CD14-positive monocyte (primary cell): ENCODE measurements around the gene DNAJB14. TPM values are rescaled to one million over a fixed set of nuclear protein-coding genes. Genes with fewer than 3 reads are reported as not detected.

Experiments
- DNase-seq, 3 donors: peaks; one replicate each; pipeline ENCODE4 v3.0.0-alpha.2; 2011 to 2022
- H2AFZ ChIP-seq: 2 replicates; pipeline ENCODE4 v1.6.0; 2012; ENCODE audit warnings: mild to moderate bottlenecking, low read depth, low read length, inconsistent platforms; ENCODE audit not compliant: insufficient read depth, poor library complexity, severe bottlenecking
- H3K27ac ChIP-seq, 2 donors: 1 replicate in 1 of 2; 2 replicates in 1 of 2; pipeline ENCODE4 v1.5.1; 2012 to 2013; ENCODE audit warnings: low read length in 2 of 2, control low read depth in 1 of 2, inconsistent platforms in 1 of 2, low read depth in 1 of 2, mild to moderate bottlenecking in 1 of 2
- H3K27me3 ChIP-seq, 2 donors: one replicate each; pipeline versions ENCODE4 v1.6.0 to v1.6.1; 2011 to 2013; ENCODE audit warnings: low read length in 2 of 2; ENCODE audit not compliant: control insufficient read depth in 2 of 2, insufficient read depth in 2 of 2
- H3K36me3 ChIP-seq, 2 donors: replicated peaks in 1 of 2; 1 replicate in 1 of 2; 2 replicates in 1 of 2; pipeline versions ENCODE4 v1.5.1 to v1.6.1; 2012 to 2013; ENCODE audit warnings: low read length in 2 of 2, control low read depth in 1 of 2, inconsistent platforms in 1 of 2, mild to moderate bottlenecking in 1 of 2; ENCODE audit not compliant: insufficient read depth in 2 of 2, control insufficient read depth in 1 of 2
- H3K4me1 ChIP-seq, 2 donors: 1 replicate in 1 of 2; 2 replicates in 1 of 2; pipeline versions ENCODE4 v1.5.1 to v1.6.1; 2012 to 2013; ENCODE audit warnings: low read length in 2 of 2, control low read depth in 1 of 2, inconsistent platforms in 1 of 2, mild to moderate bottlenecking in 1 of 2, moderate library complexity in 1 of 2; ENCODE audit not compliant: insufficient read depth in 2 of 2, control insufficient read depth in 1 of 2
- H3K4me2 ChIP-seq: replicated peaks from 2 replicates; pipeline ENCODE3; 2012; ENCODE audit warnings: low read length, moderate library complexity, mild to moderate bottlenecking; ENCODE audit not compliant: poor library complexity, severe bottlenecking; ENCODE audit errors: extremely low read depth
- H3K4me3 ChIP-seq, 3 experiments: fragments of 200-600 bp in 1 of 3; sonication (generic) in 1 of 3; replicated peaks in 1 of 3; 1 replicate in 2 of 3; 2 replicates in 1 of 3; pipeline ENCODE4 v1.5.1; 2011 to 2013; ENCODE audit warnings: low read length in 3 of 3, mild to moderate bottlenecking in 3 of 3, control low read depth in 2 of 3, low read depth in 2 of 3, inconsistent platforms in 1 of 3, moderate library complexity in 1 of 3
- H3K79me2 ChIP-seq: 2 replicates; pipeline ENCODE4 v1.6.0; 2012; ENCODE audit warnings: mild to moderate bottlenecking, control low read depth, inconsistent platforms, low read length, moderate library complexity; ENCODE audit not compliant: insufficient read depth
- H3K9ac ChIP-seq: 2 replicates; pipeline ENCODE4 v1.6.0; 2017; ENCODE audit warnings: low read length, mild to moderate bottlenecking; ENCODE audit not compliant: insufficient read depth, poor library complexity, severe bottlenecking
- H3K9me3 ChIP-seq, 2 donors: replicated peaks in 1 of 2; 1 replicate in 1 of 2; 2 replicates in 1 of 2; pipeline versions ENCODE4 v1.5.1 to v1.6.1; 2012 to 2013; ENCODE audit warnings: low read length in 2 of 2, control low read depth in 1 of 2; ENCODE audit not compliant: control insufficient read depth in 1 of 2, insufficient read depth in 1 of 2
- H4K20me1 ChIP-seq: 2 replicates; pipeline ENCODE4 v1.6.0; 2012; ENCODE audit warnings: mild to moderate bottlenecking, low read length, control low read depth, moderate library complexity; ENCODE audit not compliant: insufficient read depth
- H3K27ac Mint-ChIP-seq, 7 donors: one replicate each; pipeline ENCODE4 v1.8.0; 2020; ENCODE audit warnings: mild to moderate bottlenecking in 7 of 7, mixed read lengths in 7 of 7, moderate library complexity in 6 of 7, inconsistent platforms in 2 of 7
- H3K27me3 Mint-ChIP-seq, 3 donors: one replicate each; pipeline ENCODE4 v1.8.0; 2021 to 2022; ENCODE audit warnings: low read depth in 3 of 3, mild to moderate bottlenecking in 3 of 3, mixed read lengths in 3 of 3, moderate library complexity in 3 of 3, inconsistent platforms in 1 of 3
- H3K36me3 Mint-ChIP-seq, 2 donors: one replicate each; pipeline ENCODE4 v1.8.0; 2020; ENCODE audit warnings: mixed read lengths in 2 of 2, inconsistent platforms in 1 of 2, mild to moderate bottlenecking in 1 of 2
- H3K4me1 Mint-ChIP-seq: one replicate; pipeline ENCODE4 v1.8.0; 2020; ENCODE audit warnings: mild to moderate bottlenecking, mixed read lengths
- H3K4me3 Mint-ChIP-seq, 2 donors: one replicate each; pipeline ENCODE4 v1.8.0; 2020; ENCODE audit warnings: mild to moderate bottlenecking in 2 of 2, mixed read lengths in 2 of 2, moderate library complexity in 1 of 2
- H3K9me3 Mint-ChIP-seq, 7 donors: one replicate each; pipeline ENCODE4 v1.8.0; 2020 to 2022; ENCODE audit warnings: mixed read lengths in 7 of 7, mild to moderate bottlenecking in 6 of 7, moderate library complexity in 6 of 7, inconsistent platforms in 2 of 7
- CTCF ChIP-seq: fragments of 200-600 bp; IDR thresholded peaks from one replicate; pipeline ENCODE4 v1.8.0; 2022; ENCODE audit warnings: antibody characterized with exemption, mild to moderate bottlenecking
- WGBS: methylation state at CpG from one replicate; pipeline ENCODE4 v1.1.5; 2013; ENCODE audit warnings: missing lambda C conversion rate; ENCODE audit not compliant: insufficient coverage; 5-methylcytosine and 5-hydroxymethylcytosine counted together
- intact Hi-C, 2 donors: fragments of 100-400 bp; cut with micrococcal nuclease; formaldehyde crosslinking; loops; one replicate each; pipeline versions ENCODE4 v1.15.0 to v1.15.1; 2023
- polyA plus RNA-seq, 3 donors: library from polyadenylated mRNA; depleted of rRNA in 1 of 3; unstranded in 2 of 3; stranded (reverse) in 1 of 3; fragments of 300-500 nt in 2 of 3; fragments of >200 nt in 1 of 3; fragmentation: Illumina TruSeq in 2 of 3; gene quantifications; 1 replicate in 2 of 3; 2 replicates in 1 of 3; pipeline ENCODE4 v1.2.3, GENCODE V29; 2012 to 2021

Gene DNAJB14
- polyA plus RNA-seq, 3 donors = 15.6 to 21.4 (median 21.4) TPM

GRCh38 chr4:99943904-99944437, 2.4 kb downstream of the DNAJB14 start:
- peaks cover 3 to 11% of the 10 kb centered on the region in 2 donors for H3K36me3 ChIP-seq
- DNase-seq = no peak
- H4K20me1 ChIP-seq = peaks cover 65% of the 10 kb centered on the region
- peaks cover 49% of the 10 kb centered on the region for H3K4me1 Mint-ChIP-seq
- no peak for TF ChIP-seq CTCF
- H3K9me3 Mint-ChIP-seq = no peaks in the 10 kb centered on the region
- H3K9ac ChIP-seq = no peak overlapping the region
- no peak overlapping the region for H2AFZ ChIP-seq
- no peak overlapping the region for H3K4me3 ChIP-seq
- no peaks in the 10 kb centered on the region for H3K9me3 ChIP-seq
- peaks cover 93% of the 10 kb centered on the region for H3K79me2 ChIP-seq
- intact Hi-C loops = no loop called here
- no peaks in the 10 kb centered on the region for H3K27me3 Mint-ChIP-seq
- H3K27ac Mint-ChIP-seq = no peak overlapping the region
- WGBS = no CpG with 5 or more reads among the region's 2 CpGs
- H3K36me3 Mint-ChIP-seq = peaks cover 7 to 18% of the 10 kb centered on the region in 2 donors
- H3K27me3 ChIP-seq = no peaks in the 10 kb centered on the region
- no peak overlapping the region for H3K27ac ChIP-seq
- peaks cover 36 to 51% of the 10 kb centered on the region in 2 donors for H3K4me1 ChIP-seq
- peak overlapping the region; percentile 27 for H3K4me2 ChIP-seq
- peak overlapping the region in 1 of 2 donors; percentile 26 for H3K4me3 Mint-ChIP-seq

GRCh38 chr4:99938243-99938753, 8.1 kb downstream of the DNAJB14 start:
- no peak overlapping the region for H2AFZ ChIP-seq
- H3K9me3 Mint-ChIP-seq = peaks cover 10 to 30% (median 19%) of the 10 kb centered on the region in 7 donors
- H3K36me3 Mint-ChIP-seq = peaks cover 13 to 48% of the 10 kb centered on the region in 2 donors
- H3K4me3 Mint-ChIP-seq = no peak overlapping the region
- WGBS = 94% methylated on average over 2 of the region's 3 CpGs
- peaks cover 73% of the 10 kb centered on the region for H4K20me1 ChIP-seq
- no peaks in the 10 kb centered on the region for H3K27me3 ChIP-seq
- no peak for DNase-seq
- no peak overlapping the region for H3K9ac ChIP-seq
- no peak overlapping the region for H3K27ac Mint-ChIP-seq
- H3K36me3 ChIP-seq = peaks cover 0 to 28% of the 10 kb centered on the region in 2 donors
- TF ChIP-seq CTCF = no peak
- H3K9me3 ChIP-seq = peaks cover 17 to 18% of the 10 kb centered on the region in 2 donors
- H3K4me3 ChIP-seq = no peak overlapping the region
- no peaks in the 10 kb centered on the region for H3K27me3 Mint-ChIP-seq
- H3K4me1 ChIP-seq = peaks cover 0 to 2% of the 10 kb centered on the region in 2 donors
- H3K27ac ChIP-seq = no peak overlapping the region
- peaks cover 12% of the 10 kb centered on the region for H3K4me1 Mint-ChIP-seq
- H3K4me2 ChIP-seq = no peak overlapping the region
- intact Hi-C loops = no loop called here
- peaks cover 99% of the 10 kb centered on the region for H3K79me2 ChIP-seq
